GM18526 (cell line): ENCODE results near the gene LDOC1.

Experiments
- POLR2A ChIP-seq: IDR thresholded peaks from 3 replicates; pipeline ENCODE4 v1.6.1; 2011; ENCODE audit not compliant: insufficient read length; ENCODE audit errors: extremely low read depth

The LDOC1 gene

DNA sequence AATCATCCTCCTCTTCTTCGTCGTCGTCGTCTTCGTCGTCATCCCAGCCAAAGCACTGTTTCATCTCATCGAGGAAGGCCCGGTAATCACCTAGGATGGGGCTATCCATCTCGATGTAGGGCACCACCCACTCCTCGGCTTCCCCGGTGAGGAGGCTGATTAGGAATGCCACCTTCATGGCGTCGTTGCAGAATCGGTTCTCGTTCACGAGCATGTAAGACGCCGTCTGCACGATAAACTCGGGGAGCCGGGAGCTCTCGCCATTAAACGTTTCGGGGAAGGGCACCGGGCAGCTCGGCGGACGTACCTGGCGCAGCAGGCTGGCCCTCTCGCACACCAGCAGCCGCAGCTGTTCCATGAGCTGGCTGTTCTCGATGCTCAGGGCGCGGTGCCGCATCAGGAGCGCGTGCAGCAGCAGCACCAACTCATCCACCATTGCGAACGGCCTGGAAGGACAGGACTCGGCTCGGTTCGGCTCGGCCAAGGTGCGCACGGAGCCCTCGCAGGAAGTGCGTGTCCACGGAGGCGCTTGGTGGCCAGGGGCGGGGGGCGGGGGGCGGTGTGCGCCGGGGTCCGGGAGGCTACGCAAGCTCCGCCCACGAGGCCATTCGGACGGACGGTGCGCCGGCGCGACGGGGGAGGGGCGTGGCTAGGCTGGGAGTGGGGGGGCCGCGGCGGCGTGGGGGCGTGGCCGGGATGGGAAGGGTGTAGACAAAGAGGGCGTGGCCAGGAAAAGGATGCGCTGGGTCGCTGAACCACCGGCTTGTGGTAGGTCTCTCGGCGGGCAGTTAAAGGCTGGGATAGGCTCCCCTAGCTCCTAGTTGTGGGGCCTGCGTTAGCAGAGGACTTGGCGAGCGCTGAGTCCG lies at the start of gene LDOC1:
Gene LDOC1, minus strand, starts transcription at position 544 of the 866 bp plus-strand sequence. Its CDS starts 108 bp downstream, at position 436.
- no peak for TF ChIP-seq POLR2A

DNA sequence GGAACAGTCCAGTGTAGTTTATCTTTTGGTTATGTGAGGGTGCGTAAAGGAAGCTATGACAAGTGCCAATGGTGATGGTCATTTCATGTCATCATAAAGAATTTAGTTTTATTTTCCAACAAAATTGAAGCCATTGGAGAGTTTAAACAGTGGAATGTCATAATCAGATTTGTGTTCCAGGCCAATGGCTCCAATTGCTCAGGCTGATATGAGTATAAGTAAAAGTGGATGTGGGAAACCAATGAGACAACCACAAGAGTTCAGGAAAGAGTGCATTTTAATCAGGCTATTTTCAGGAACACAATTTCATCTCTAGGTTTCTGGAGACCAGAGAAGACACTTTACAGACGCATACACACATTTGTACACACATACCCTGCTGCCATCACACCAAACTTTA lies 44.7 kb upstream of the LDOC1 start:
- no peak for TF ChIP-seq POLR2A

DNA sequence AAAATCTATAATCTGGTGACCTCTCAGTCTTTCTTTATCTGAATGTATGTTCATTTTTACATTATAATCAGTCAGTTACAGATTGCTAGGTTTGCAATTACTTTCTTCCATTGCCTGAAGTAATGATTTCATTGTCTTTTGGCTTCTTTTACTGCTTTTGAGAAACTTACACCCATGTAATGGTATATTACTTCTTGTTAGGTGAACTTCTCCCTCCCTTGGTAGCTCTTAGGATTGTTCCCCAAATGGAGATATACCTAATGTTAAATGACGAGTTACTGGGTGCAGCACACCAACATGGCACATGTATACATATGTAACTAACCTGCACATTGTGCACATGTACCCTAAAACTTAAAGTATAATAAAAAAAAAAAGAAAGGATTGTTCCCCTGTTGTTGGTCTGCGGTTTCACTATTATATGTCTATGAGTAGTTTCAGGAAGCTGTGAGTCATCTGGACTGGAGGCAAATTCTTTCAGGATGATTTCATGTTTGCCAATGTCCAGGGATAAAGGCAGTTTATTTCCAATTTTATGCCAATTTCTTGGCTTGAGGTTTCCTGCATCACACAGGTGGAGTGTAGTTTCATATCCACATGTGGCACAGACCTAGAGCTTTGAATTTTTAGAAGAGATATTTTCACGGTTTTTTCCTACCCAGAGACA lies 43.5 kb upstream of the LDOC1 start:
- no peak for TF ChIP-seq POLR2A

DNA sequence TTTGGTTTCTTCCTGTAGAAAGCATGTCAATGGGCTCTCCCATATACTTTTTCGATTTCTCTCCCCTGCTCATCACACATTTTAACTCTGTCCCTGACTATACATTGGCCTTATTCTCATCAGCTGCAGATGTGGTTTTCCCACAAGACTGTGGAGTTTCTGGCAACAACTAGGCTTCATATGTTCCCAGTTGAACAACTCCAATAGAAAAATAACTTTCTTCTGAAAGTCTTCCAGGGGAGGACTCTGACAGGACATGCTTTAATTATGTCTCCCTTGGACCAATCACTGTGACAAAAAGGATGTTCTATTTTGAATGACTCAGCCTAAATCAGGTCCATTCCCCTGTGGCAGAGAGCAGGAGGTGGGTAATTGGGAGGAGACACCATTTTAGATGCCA lies 37.3 kb upstream of the LDOC1 start:
- TF ChIP-seq POLR2A: no peak

DNA sequence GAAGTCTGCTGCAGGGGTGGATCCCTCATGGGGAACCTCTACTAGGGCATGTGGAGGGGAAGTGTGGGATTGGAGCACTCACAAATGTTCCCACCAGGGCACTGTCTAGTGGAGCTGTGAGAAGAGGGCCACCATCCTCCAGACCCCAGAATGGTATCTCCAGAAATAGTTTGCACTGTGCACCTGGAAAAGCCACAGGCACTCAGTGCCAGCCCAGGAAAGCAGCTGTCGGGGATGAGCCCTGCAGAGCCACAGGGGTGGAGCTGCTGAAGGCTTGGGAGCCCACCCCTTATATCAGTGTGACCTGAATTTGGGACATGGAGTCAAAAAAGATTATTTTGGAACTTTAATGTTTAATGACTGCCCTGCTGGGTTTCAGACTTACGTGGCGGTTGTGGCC lies 25.0 kb upstream of the LDOC1 start:
- no peak for TF ChIP-seq POLR2A

DNA sequence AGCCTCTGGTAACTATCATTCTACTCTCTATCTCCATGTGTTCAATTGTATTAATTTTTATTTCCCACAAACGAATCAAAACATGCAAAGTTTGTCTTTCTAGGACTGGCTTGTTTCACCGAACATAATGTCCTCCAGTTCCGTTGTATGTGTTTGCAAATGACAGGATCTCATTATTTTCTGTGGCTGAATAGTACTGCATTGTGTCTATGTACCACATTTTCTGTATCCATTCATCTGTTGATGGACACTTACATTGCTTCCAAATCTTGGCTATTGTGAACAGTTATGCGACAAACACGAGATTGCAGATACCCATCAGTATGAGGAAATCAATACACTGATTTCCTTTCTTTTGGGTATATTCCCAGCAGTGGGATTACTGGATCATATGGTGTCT lies 8.4 kb upstream of the LDOC1 start:
- no peak for TF ChIP-seq POLR2A

DNA sequence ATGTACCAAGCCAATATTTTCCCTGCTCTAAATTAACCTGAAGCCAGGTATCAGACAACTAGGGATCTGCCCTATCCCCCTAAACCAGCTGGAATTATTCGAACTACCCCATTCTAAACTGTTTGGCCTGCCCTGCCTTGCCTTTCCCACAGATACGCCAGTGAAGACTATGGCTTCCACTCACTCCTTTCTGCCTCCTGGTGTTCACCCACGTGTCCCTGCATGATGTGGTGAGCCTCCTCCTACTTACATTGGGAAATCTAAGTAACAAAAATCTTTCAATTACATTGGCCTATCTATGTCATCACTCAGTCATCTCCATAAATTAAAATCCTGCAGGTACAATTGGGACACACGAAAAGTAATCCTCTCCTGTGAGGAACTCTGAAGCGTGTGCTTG lies 6.1 kb upstream of the LDOC1 start:
- no peak for TF ChIP-seq POLR2A

DNA sequence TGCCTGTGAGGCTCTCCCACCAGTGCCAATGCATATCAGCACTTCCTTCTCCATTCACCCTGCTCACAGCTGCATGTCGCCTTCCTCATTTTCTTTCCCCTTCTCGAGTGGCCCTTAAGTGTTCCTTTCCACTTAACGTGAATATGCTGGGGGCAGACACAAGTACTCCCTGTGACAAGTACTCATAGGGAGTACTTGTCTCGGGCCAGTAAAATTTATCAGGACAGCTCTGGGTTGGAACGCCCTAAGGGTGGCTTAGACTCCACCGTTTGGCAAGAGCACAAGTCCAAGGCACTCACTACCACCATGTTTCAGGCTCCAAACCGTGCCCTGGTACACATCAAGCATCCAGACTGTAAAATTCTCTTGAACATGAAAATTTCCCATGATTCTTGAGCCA lies 3.9 kb upstream of the LDOC1 start:
- TF ChIP-seq POLR2A: no peak

DNA sequence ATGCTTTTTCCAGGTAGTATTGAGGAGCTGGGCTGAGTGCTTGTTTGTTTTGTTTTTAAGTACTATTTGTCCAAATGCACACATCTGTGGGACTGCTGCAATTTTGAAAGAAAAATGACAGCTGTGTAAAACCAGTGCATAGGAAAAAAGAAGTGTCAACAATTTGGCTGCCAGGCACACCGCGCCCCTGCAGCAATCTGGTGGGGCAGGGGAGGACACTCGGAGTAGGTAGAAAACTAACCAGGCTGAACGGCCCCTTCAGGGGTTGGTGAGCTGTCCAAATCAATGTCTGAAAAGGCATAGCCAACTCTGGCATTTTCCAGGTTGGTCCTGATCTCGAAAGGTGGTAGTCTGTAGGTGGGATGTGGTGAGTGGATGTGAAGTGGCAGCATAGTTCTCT lies 1.1 kb downstream of the LDOC1 start:
- TF ChIP-seq POLR2A: no peak

DNA sequence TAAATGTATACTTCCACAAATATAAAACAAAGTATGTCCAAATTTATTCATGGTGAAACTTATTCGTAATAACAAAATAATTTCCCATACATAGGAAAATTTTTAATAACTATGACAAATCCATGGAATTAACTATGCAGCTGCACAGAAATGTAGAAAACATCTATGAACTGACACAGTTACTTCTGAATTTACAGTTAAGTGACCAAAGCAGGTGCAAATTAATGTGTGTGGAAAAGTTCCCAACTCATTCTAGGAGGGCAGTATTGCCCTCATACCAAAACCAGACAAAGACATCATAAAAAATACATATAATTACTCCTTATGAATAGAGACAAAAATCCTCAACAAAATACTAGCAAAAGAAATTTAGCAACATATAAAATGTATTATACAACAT lies 12.5 kb downstream of the LDOC1 start:
- no peak for TF ChIP-seq POLR2A

DNA sequence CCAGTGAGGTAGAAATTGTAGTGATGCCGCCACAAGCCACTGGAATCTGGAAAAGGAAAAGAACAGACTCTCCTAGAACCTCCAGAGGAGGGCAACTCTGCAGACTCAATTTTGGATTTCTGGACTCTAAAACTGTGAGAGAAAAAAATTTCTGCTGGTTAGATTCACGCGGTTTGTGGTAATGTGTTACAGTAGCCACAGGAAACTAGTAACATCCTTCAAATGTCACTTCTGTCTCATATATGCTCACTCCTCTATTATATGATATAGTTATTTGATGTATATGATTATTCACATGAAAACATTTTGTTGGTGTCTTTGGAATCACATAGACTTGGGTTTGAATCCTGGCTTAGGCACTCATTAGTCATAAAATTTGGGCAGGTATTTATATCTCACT lies 18.8 kb downstream of the LDOC1 start:
- TF ChIP-seq POLR2A: no peak

DNA sequence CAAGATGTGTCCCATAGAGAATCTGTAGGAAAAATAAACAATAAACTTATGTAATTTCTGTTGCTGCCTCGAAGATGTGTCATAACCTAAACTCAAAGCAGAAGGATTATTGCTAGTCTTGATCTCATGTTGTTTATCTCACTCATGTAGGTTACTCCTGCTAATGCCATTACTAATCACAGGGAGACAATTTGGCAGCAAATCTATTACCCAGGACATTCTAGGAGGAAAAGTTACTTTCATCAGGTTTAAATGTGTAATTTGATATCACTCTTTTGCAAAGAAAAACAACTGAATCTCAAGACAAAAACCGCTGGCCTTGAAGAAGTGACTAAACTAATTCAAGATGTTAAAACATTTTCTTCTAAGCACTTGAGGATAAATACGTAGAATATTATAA lies 34.0 kb downstream of the LDOC1 start:
- no peak for TF ChIP-seq POLR2A

DNA sequence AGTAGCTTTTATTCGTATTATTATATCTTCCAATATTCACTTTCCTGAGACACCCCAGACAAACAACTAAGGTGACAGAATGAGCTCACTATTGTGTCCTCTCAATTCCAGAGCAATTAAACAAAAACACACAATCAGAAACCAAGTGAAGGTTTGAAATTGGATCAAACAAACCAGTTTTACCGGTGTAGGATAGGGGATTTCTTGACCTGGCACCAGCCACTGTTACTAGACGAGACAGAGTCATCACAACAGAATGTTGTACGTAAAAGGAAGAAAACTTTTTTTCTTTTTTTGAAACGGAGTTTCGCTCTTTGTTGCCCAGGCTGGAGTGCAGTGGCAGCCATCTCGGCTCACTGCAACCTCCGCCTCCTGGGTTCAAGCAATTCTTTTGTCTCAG lies 43.7 kb downstream of the LDOC1 start:
- no peak for TF ChIP-seq POLR2A

DNA sequence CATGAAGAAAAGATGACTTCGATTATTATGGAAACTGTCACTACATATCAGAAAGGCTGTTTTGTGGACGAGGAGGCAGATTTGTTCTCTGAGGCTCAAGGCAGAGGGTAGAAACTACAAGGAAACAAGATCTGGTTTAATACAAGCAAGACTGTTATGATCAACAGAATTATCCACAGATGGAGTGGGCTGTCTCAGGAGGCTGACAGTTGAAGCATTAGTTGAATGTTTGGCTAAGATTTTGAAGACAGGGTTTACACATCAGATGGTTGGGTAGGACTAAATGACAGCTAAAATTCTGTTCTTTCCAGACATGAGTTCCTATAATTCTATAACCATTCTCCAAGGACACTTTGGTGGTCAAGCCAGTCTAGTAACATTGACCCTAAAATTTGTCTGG lies 49.8 kb downstream of the LDOC1 start:
- no peak for TF ChIP-seq POLR2A
